ENCODE results near the gene LRCH1.

Gene LRCH1

DNA sequence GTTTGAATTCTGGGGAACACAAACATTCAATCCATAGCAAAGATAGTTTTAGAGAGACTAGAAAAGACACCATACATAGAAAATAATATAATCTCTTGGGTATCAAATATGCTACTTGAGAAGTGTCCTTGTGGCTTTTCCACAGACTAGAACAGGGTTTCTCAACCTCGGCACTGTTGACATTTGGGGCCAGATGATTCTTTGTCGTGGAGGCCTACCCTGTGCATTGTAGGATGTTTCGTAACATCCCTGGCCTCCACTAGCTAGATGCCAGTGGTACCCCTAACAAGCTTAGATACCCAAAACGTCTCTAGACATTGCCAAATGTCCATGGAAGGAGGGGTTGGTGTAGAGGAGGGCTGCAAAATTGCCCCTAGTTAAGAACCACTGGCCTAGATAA is 246.2 kb downstream of the LRCH1 start:
- DNase-seq (ENCODE audit: low read depth) = no peak

DNA sequence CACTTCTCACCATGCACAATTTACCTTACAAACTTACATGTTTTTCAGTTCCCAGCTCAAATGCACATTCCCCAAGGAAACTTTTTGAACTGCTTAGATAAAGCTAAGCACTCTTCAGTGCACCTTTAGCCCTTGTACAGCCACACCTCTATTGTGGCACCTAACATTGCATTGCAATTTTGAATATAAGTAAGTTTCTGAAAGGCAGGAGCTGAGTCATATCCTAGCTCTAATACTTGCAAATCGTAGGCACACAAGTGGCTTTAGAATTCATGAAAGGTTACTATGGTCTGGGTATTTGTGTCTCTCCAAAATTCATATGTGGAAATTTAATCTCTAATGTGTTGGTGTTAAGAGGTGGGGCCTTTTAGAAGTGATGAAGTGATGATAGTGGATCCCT is 248.9 kb downstream of the LRCH1 start:
- DNase-seq (ENCODE audit: low read depth) = no peak
